PC-9 (cell line): ENCODE measurements around the gene PANX2. TPM values are rescaled to one million over a fixed set of nuclear protein-coding genes. Genes with fewer than 3 reads are reported as not detected.

ENCODE experiments used
- Bru-seq: library from RNA; stranded (reverse); fragments of 400-500 nt; gene quantifications from one replicate; lab custom pipeline; 2021; lab: Mats Ljungman, UMichigan
- BruChase-seq, 2 experiments: library from RNA; stranded (reverse); fragments of 400-500 nt; gene quantifications; one replicate each; lab custom pipeline; 2021; lab: Mats Ljungman, UMichigan
- BruUV-seq: library from RNA; stranded (reverse); fragments of 400-500 nt; replicated peaks from 2 replicates; lab custom pipeline; 2021; lab: Mats Ljungman, UMichigan
- CTCF ChIA-PET: fragments of 300-600 bp; sonication (Branson Sonifier 250); formaldehyde crosslinking; loops from one replicate; lab custom pipeline; 2022; ENCODE audit warnings: antibody characterized with exemption; lab: Charles Lee
- POLR2A ChIA-PET: fragments of 300-600 bp; sonication (Branson Sonifier 250); formaldehyde crosslinking; loops from one replicate; lab custom pipeline; 2022; ENCODE audit warnings: antibody characterized with exemption; ENCODE audit not compliant: unreplicated experiment; lab: Charles Lee
- DNase-seq, 2 experiments: peaks; one replicate each; pipeline versions ENCODE4 v3.0.0 to v3.0.0-alpha.2; 2015 to 2022; ENCODE audit warnings: mixed read lengths in 1 of 2
- H2AFZ ChIP-seq: fragments of 200-600 bp; sonication (generic); 2 replicates; pipeline ENCODE4 v1.8.1; 2017; ENCODE audit warnings: antibody characterized with exemption
- H3F3A ChIP-seq: fragments of 200-600 bp; sonication (generic); 2 replicates; pipeline ENCODE4 v1.8.1; 2017; ENCODE audit warnings: antibody characterized with exemption, mild to moderate bottlenecking, low read depth; ENCODE audit not compliant: insufficient read depth
- H3K27ac ChIP-seq: fragments of 200-600 bp; sonication (generic); 2 replicates; pipeline ENCODE4 v1.6.1; 2016; ENCODE audit warnings: mixed run types
- H3K27me3 ChIP-seq: fragments of 200-600 bp; sonication (generic); 2 replicates; pipeline ENCODE4 v1.6.1; 2016; ENCODE audit warnings: low read depth, mixed run types; ENCODE audit not compliant: insufficient read depth
- H3K36me3 ChIP-seq: fragments of 200-600 bp; sonication (generic); 2 replicates; pipeline ENCODE4 v1.6.1; 2016; ENCODE audit warnings: low read depth, mixed run types
- H3K4me1 ChIP-seq: fragments of 200-600 bp; sonication (generic); replicated peaks from 2 replicates; pipeline ENCODE4 v1.6.1; 2016; ENCODE audit warnings: mixed run types; ENCODE audit not compliant: insufficient read depth
- H3K4me2 ChIP-seq: fragments of 200-600 bp; sonication (generic); 2 replicates; pipeline ENCODE4 v1.6.1; 2017; ENCODE audit warnings: mixed run types
- H3K4me3 ChIP-seq: fragments of 200-600 bp; sonication (generic); 2 replicates; pipeline ENCODE4 v1.6.1; 2016; ENCODE audit warnings: mixed run types
- H3K79me2 ChIP-seq: fragments of 200-600 bp; sonication (generic); 2 replicates; pipeline ENCODE4 v1.6.1; 2017; ENCODE audit warnings: low read depth, mixed run types
- H3K9me2 ChIP-seq: fragments of 200-600 bp; sonication (generic); 2 replicates; pipeline ENCODE4 v1.8.1; 2017; ENCODE audit warnings: mild to moderate bottlenecking; ENCODE audit not compliant: insufficient read depth
- H3K9me3 ChIP-seq: fragments of 200-600 bp; sonication (generic); 2 replicates; pipeline ENCODE4 v1.8.1; 2016; ENCODE audit warnings: low read depth; ENCODE audit not compliant: insufficient read depth
- H4K20me1 ChIP-seq: fragments of 200-600 bp; sonication (generic); 2 replicates; pipeline ENCODE4 v1.8.1; 2017; ENCODE audit not compliant: insufficient read depth
- CTCF ChIP-seq: fragments of 200-600 bp; sonication (generic); conservative IDR thresholded peaks from 2 replicates; pipeline ENCODE4 v1.6.1; 2017; ENCODE audit warnings: mixed run types, antibody characterized with exemption, mild to moderate bottlenecking, moderate library complexity
- EZH2 ChIP-seq: fragments of 200-600 bp; sonication (generic); IDR thresholded peaks from 2 replicates; pipeline ENCODE4 v1.8.0; 2017; ENCODE audit warnings: antibody characterized with exemption, low read depth
- intact Hi-C: fragments of 100-400 bp; cut with micrococcal nuclease; formaldehyde crosslinking; loops from one replicate; pipeline ENCODE4 v1.10.0; 2022; ENCODE audit not compliant: unreplicated experiment
- long read RNA-seq: library from polyadenylated mRNA; stranded (forward); transcript quantifications from one replicate; pipeline ENCODE4 v2.0.0, GENCODE V29; 2022
- total RNA-seq: library from RNA; stranded (reverse); gene quantifications from 2 replicates; pipeline ENCODE4 v1.2.3, GENCODE V29; 2021

Gene PANX2
- total RNA-seq, result 46.3 and 51.7 TPM in 2 replicates
- percentile 50 among the genes with signal in this experiment for Bru-seq, nascent RNA
- BruChase-seq, experiment 1, labeled RNA remaining after a 2-hour chase, result percentile 57 among the genes with signal in this experiment
- BruChase-seq, experiment 2, labeled RNA remaining after a 6-hour chase, result percentile 77 among the genes with signal in this experiment
- long read RNA-seq, partial matches to known transcripts, result 12 of 21 reads
- long read RNA-seq, other reads (novel, unspliced or antisense), result 8 of 21 reads

DNA sequence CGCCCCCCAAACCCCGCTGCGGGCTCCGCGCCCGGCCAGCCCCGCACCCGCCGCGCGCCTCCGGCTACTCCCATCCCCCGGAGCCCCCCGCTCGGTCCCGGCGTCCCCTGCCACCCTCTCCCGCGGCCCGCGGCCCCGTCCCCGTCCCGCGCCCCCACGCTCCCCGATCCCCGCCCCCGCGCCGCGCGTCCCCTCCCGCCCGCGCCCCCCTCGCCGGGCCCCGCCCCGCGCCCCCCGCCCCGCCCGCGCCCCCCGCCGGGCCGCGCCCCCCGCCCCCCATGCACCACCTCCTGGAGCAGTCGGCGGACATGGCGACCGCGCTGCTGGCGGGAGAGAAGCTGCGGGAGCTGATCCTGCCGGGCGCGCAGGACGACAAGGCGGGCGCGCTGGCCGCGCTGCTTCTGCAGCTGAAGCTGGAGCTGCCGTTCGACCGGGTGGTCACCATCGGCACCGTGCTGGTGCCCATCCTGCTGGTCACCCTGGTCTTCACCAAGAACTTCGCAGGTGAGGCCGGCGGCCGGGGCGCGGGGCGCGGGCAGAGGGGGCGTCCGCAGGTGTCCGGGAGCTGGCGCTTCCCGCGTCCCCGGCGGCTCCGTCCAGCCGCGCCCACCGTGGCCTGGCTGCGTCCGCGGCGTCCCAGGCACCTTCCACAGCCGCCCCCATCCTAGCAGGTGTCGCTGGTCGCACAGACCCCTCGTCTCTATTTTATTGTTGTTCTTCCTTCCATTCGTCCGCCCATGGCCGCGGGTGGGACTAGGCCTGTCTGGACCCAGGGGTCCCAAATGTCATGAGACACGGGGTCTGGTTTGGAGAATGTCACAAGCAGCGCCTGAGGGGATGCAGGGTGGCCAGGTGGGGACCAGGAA, at the start of gene PANX2:
Gene PANX2 (plus strand): TSS at position 279 of the 866 bp plus-strand sequence. CDS start 0 bp downstream, at position 279.
- no peaks in the 10 kb centered on the region for H3K9me2 ChIP-seq
- H3K79me2 ChIP-seq, result peaks cover 4% of the 10 kb centered on the region; the same call in 1 of the 2 replicates
- H3K4me3 ChIP-seq, result peak within 1 kb of the TSS; percentile 86
- peaks cover 8% of the 10 kb centered on the region; the same call in 1 of the 2 replicates for H4K20me1 ChIP-seq
- peak within 1 kb of the TSS; percentile 23; the same call in 1 of the 2 replicates for H2AFZ ChIP-seq
- POLR2A ChIA-PET, result no interaction called here
- no peak within 1 kb of the TSS for H3K27ac ChIP-seq
- H3K4me2 ChIP-seq, result peak within 1 kb of the TSS; percentile 99
- CTCF ChIA-PET, result interaction anchor here (0.6 kb wide), 1 partner anchor 21 kb away, joined by 3 read pairs; no protein-coding TSS in a partner anchor
- H3K4me1 ChIP-seq, result peaks cover 13% of the 10 kb centered on the region
- H3K36me3 ChIP-seq, result no peaks in the 10 kb centered on the region
- no peak for DNase-seq
- H3F3A ChIP-seq, result peaks cover 10% of the 10 kb centered on the region; the same call in 1 of the 2 replicates
- no peaks in the 10 kb centered on the region for H3K27me3 ChIP-seq
- no peaks in the 10 kb centered on the region for H3K9me3 ChIP-seq
- TF ChIP-seq EZH2 (no peak), CTCF (no peak)
- no TSS peak for BruUV-seq
- intact Hi-C loops, result no loop called here

DNA sequence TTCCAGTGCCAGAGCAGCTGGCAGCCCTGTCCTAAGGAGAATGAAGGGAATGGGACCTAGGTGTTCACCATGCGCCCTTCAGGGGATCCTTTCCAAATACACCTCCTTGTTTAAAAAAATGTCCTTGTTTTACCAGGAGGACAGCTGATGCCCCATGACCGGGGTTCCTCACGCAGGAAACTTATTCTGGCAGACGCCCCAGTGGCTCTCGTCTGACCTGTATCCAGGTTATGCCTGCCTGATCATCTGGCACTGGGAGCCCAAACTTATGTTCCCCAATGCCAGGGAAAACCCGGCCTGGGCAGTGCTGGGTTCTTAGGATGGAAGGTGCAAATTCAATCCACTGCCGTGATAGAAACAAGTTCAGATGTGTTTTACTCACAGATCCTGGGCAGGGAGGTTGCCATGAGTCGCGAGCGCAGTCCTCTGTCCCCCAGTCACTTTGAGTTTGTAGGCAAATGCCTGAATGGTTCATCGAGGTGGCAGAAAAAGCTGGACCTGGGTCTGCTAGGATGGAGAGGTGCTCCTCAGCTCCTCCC, 49.3 kb upstream of the PANX2 start:
- POLR2A ChIA-PET, result no interaction called here
- no TSS peak for BruUV-seq
- TF ChIP-seq EZH2 (no peak), CTCF (no peak)
- H3K36me3 ChIP-seq, result no peaks in the 10 kb centered on the region
- H2AFZ ChIP-seq, result no peak overlapping the region
- H3K27ac ChIP-seq, result no peak overlapping the region
- H4K20me1 ChIP-seq, result no peaks in the 10 kb centered on the region
- H3K79me2 ChIP-seq, result no peaks in the 10 kb centered on the region
- peaks cover 7% of the 10 kb centered on the region; the same call in 1 of the 2 replicates for H3K4me1 ChIP-seq
- H3K27me3 ChIP-seq, result peaks cover 90% of the 10 kb centered on the region
- H3K4me2 ChIP-seq, result no peak overlapping the region
- H3K4me3 ChIP-seq, result no peak overlapping the region
- no peaks in the 10 kb centered on the region; the same call in 1 of the 2 replicates for H3K9me3 ChIP-seq
- 0 out of 2 replicates have a peak, but pooled peaks cover 3% of the 10 kb centered on the region for H3F3A ChIP-seq
- CTCF ChIA-PET, result interaction anchor here (0.6 kb wide), 1 partner anchor 10 kb away, joined by 12 read pairs; no protein-coding TSS in a partner anchor
- H3K9me2 ChIP-seq, result no peaks in the 10 kb centered on the region
- intact Hi-C loops, result no loop called here
- DNase-seq, result no peak

GRCh38 chr22:50123119-50123518, 47.4 kb upstream of the PANX2 start:
- Histone ChIP-seq H3K27ac (no peak overlapping the region), H2AFZ (no peak overlapping the region), H3K9me3 (no peaks in the 10 kb centered on the region; the same call in 1 of the 2 replicates), H3K4me3 (no peak overlapping the region), H3K79me2 (no peaks in the 10 kb centered on the region), H3K27me3 (peaks cover 96% of the 10 kb centered on the region), H3K4me2 (no peak overlapping the region), H4K20me1 (no peaks in the 10 kb centered on the region), H3K4me1 (peaks cover 7% of the 10 kb centered on the region; the same call in 1 of the 2 replicates), H3K9me2 (no peaks in the 10 kb centered on the region), H3K36me3 (no peaks in the 10 kb centered on the region), H3F3A (no peaks in the 10 kb centered on the region)
- DNase-seq, result no peak
- intact Hi-C loops, result no loop called here
- no peak for TF ChIP-seq CTCF
- no peak for TF ChIP-seq EZH2
- ChIA-PET CTCF (no interaction called here), POLR2A (no interaction called here)
- no TSS peak for BruUV-seq
